Measurements from ENCODE around the gene MEX3D. TPM values are rescaled to one million over a fixed set of nuclear protein-coding genes. Genes with fewer than 3 reads are reported as not detected.

MEX3D gene
- total RNA-seq, 4 donors from 2014 or later, result 21.4 to 26.6 (median 23.0) TPM

GRCh38 chr19:1571358-1571757 is 3.2 kb upstream of the MEX3D start:
- Histone ChIP-seq H3K27me3 (peaks cover 0 to 13% (median 0%) of the 10 kb centered on the region in 4 donors), H3K4me3 (no peak overlapping the region), H3K36me3 (peaks cover 0 to 3% (median 0%) of the 10 kb centered on the region in 3 donors), H3K27ac (no peak overlapping the region), H3K9me3 (no peaks in the 10 kb centered on the region), H3K4me1 (peaks cover 10 to 26% (median 16%) of the 10 kb centered on the region in 3 donors)
- TF ChIP-seq, protein P1, sequence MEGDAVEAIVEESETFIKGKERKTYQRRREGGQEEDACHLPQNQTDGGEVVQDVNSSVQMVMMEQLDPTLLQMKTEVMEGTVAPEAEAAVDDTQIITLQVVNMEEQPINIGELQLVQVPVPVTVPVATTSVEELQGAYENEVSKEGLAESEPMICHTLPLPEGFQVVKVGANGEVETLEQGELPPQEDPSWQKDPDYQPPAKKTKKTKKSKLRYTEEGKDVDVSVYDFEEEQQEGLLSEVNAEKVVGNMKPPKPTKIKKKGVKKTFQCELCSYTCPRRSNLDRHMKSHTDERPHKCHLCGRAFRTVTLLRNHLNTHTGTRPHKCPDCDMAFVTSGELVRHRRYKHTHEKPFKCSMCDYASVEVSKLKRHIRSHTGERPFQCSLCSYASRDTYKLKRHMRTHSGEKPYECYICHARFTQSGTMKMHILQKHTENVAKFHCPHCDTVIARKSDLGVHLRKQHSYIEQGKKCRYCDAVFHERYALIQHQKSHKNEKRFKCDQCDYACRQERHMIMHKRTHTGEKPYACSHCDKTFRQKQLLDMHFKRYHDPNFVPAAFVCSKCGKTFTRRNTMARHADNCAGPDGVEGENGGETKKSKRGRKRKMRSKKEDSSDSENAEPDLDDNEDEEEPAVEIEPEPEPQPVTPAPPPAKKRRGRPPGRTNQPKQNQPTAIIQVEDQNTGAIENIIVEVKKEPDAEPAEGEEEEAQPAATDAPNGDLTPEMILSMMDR (IDR thresholded peaks at IDR 0.05), result no peak
- no peak for TF ChIP-seq POLR2A (IDR thresholded peaks at IDR 0.05)
- intact Hi-C loops (cut with DNase I), result no loop called here
- WGBS, 2 donors, result 88 to 91% methylated on average over 12 of the region's 12 CpGs
- DNase-seq, result no peak

DNA sequence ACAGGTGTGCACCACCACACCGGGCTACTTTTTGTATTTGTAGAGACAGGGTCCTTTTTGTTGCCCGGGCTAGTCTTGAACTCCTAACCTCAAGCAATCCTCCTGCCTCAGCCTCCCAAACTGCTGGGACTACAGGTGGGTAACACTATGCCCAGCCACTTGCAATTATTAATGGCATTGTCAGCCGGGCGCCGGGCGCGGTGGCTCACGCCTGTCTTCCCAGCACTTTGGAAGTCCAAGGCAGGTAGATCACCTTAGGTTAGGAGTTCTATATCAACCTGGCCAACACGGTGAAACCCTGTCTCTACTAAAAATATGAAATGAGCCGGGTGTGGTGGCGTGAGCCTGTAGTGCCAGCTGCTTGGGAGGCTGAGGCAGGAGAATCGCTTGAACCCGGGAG is 2.7 kb upstream of the MEX3D start:
- WGBS, 2 donors, result 83 to 95% methylated on average over 1 to 11 of the region's 13 CpGs
- Histone ChIP-seq H3K27me3 (peaks cover 0 to 13% (median 0%) of the 10 kb centered on the region in 4 donors), H3K4me3 (no peak overlapping the region), H3K9me3 (no peaks in the 10 kb centered on the region), H3K4me1 (peaks cover 15 to 32% (median 22%) of the 10 kb centered on the region in 3 donors), H3K36me3 (no peaks in the 10 kb centered on the region), H3K27ac (no peak overlapping the region)
- no peak for DNase-seq
- no peak for TF ChIP-seq POLR2A (IDR thresholded peaks at IDR 0.05)
- TF ChIP-seq, protein P1 (IDR thresholded peaks at IDR 0.05), result no peak
- intact Hi-C loops (cut with DNase I), result no loop called here

GRCh38 chr19:1569997-1570396 is 1.9 kb upstream of the MEX3D start:
- peaks cover 17 to 38% (median 25%) of the 10 kb centered on the region in 3 donors for H3K4me1 ChIP-seq
- no peak overlapping the region for H3K4me3 ChIP-seq
- H3K27ac ChIP-seq, result no peak overlapping the region
- H3K27me3 ChIP-seq, result peaks cover 0 to 13% (median 0%) of the 10 kb centered on the region in 4 donors
- DNase-seq, result no peak
- TF ChIP-seq POLR2A (IDR thresholded peaks at IDR 0.05), result no peak
- TF ChIP-seq, protein P1 (IDR thresholded peaks at IDR 0.05), result no peak
- intact Hi-C loops (cut with DNase I), result no loop called here
- WGBS, 2 donors, result 64 to 84% methylated on average over 4 of the region's 4 CpGs
- H3K9me3 ChIP-seq, result no peaks in the 10 kb centered on the region
- H3K36me3 ChIP-seq, result no peaks in the 10 kb centered on the region

- peak overlapping the region in 3 of 4 donors; percentile 84 to 92 (median 89) for H3K27ac ChIP-seq
- intact Hi-C loops (cut with DNase I), result no loop called here
- H3K9me3 ChIP-seq, result no peaks in the 10 kb centered on the region
- peak overlapping the region in 3 of 4 donors; percentile 57 to 89 (median 80) for H3K4me3 ChIP-seq
- peaks cover 0 to 13% (median 0%) of the 10 kb centered on the region in 4 donors for H3K27me3 ChIP-seq
- DNase-seq, result no peak
- no peaks in the 10 kb centered on the region for H3K36me3 ChIP-seq
- H3K4me1 ChIP-seq, result peaks cover 17 to 38% (median 25%) of the 10 kb centered on the region in 3 donors
- TF ChIP-seq, protein P1 (IDR thresholded peaks at IDR 0.05), result no peak
- TF ChIP-seq POLR2A (IDR thresholded peaks at IDR 0.05), result no peak
- no CpG with 5 or more reads among the region's 73 CpGs for WGBS, 2 donors
Measured at GRCh38 chr19:1567848-1568227, 287 bp downstream of the MEX3D start.

DNA sequence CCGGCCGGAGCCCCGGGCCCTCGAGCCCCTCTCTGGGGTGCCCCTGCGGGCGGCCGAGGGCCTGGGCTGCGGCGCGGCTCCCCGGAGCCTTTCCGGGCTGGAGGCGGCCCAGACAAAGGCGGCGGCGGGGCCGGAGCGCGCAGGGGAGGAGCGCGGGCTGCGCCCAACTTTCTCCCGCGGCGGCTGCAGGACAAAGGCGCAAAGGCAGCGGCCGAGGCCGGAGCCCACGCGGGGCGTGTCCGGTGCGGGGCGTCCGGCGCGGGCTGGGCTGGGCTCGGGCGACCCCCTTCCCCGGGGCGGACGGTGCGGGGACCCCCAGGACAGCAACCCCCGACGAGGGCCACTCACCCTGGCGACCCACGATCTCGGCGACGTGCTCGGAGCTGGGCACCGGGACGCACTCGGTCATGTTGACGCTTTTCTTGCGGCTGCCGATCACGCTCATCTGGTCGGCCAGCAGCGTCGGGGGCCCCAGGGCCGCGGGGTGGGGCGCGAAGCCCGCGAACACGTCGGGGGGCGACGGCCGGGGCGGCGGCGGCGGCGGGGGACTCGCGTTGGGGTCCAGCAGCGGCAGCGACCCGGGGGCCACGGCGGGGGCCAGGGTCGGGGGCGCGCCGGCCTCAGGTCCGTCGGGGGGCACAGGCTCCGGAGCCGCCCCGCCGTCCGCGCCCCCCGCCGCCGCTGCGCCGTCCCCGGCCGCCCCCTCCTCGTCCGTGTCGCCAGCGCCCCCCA is 843 bp downstream of the MEX3D start:
- WGBS, 2 donors, result no CpG with 5 or more reads among the region's 108 CpGs
- peaks cover 0 to 13% (median 0%) of the 10 kb centered on the region in 4 donors for H3K27me3 ChIP-seq
- peak overlapping the region; percentile 74 to 92 (median 86) for H3K27ac ChIP-seq
- peaks cover 17 to 38% (median 25%) of the 10 kb centered on the region in 3 donors for H3K4me1 ChIP-seq
- no peak for DNase-seq
- H3K9me3 ChIP-seq, result no peaks in the 10 kb centered on the region
- no peaks in the 10 kb centered on the region for H3K36me3 ChIP-seq
- intact Hi-C loops (cut with DNase I), result no loop called here
- peak overlapping the region; percentile 57 to 89 (median 79) for H3K4me3 ChIP-seq
- TF ChIP-seq, protein P1 (IDR thresholded peaks at IDR 0.05), result no peak
- TF ChIP-seq POLR2A (IDR thresholded peaks at IDR 0.05), result no peak

Data from esophagus squamous epithelium (tissue), 5 donors.